ENCODE results near the gene GPATCH2.

DNA sequence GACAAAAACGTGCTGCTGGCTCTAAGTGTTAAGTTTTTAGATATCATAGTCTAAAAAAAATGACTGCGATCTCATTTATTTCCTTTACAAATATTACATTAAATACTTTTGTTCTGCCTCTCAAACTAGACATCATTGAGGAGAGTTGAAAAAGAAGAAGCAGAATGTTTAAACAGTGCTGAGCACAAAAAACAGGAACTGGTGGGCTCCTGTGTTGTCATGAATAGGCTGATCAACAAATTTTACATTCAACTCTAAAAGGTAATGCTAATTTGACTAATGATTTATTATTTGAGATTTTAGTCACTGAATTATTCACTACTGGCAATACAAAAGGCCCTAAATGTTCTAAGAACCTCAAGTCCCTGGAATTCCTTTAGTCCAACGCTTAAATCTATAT lies 66.1 kb downstream of the GPATCH2 start:
- TF ChIP-seq, protein P1, sequence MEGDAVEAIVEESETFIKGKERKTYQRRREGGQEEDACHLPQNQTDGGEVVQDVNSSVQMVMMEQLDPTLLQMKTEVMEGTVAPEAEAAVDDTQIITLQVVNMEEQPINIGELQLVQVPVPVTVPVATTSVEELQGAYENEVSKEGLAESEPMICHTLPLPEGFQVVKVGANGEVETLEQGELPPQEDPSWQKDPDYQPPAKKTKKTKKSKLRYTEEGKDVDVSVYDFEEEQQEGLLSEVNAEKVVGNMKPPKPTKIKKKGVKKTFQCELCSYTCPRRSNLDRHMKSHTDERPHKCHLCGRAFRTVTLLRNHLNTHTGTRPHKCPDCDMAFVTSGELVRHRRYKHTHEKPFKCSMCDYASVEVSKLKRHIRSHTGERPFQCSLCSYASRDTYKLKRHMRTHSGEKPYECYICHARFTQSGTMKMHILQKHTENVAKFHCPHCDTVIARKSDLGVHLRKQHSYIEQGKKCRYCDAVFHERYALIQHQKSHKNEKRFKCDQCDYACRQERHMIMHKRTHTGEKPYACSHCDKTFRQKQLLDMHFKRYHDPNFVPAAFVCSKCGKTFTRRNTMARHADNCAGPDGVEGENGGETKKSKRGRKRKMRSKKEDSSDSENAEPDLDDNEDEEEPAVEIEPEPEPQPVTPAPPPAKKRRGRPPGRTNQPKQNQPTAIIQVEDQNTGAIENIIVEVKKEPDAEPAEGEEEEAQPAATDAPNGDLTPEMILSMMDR (IDR thresholded peaks at IDR 0.05), result no peak
- TF ChIP-seq POLR2A (IDR thresholded peaks at IDR 0.05), result no peak

Data from heart left ventricle (tissue), 13 donors.